ENCODE results near the gene TPK1.

DNA sequence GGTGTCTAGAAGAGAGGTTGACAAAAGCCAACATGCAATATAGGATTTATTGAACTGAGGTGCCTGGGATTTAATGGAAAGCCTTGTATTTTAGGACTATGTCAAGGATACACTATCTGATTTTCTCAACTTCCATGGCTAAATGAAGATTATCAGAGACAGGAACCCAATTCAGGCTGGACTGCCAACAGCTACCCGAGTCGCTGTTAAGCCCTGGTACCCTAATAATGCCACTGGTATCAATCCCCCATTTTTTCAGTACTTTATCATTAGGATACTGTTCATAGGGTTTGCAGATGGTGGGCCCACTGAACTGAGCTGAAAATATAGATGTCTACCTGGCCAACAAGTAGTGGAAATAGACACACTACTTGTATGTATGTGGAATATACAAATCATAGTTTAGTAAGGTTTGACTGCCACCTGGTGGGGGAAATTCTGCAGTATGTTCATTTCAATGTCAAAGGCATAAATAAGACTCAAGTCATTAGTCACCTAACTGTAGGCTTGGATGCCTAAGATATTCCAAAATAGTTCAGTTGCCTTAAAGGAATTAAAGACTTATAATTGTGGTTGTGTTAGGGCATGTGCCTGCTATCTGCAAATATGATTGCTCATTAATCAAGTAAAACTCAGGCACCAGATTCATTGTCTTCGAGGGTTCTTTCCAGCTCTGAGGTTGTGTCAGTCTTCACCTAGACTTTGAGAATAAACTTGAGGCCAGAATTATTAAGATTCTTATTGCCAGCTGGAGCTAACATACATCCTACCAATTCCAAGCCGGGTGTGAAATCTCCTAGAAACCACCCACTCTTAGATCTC, 398.3 kb downstream of the TPK1 start:
- TF ChIP-seq, protein P1, sequence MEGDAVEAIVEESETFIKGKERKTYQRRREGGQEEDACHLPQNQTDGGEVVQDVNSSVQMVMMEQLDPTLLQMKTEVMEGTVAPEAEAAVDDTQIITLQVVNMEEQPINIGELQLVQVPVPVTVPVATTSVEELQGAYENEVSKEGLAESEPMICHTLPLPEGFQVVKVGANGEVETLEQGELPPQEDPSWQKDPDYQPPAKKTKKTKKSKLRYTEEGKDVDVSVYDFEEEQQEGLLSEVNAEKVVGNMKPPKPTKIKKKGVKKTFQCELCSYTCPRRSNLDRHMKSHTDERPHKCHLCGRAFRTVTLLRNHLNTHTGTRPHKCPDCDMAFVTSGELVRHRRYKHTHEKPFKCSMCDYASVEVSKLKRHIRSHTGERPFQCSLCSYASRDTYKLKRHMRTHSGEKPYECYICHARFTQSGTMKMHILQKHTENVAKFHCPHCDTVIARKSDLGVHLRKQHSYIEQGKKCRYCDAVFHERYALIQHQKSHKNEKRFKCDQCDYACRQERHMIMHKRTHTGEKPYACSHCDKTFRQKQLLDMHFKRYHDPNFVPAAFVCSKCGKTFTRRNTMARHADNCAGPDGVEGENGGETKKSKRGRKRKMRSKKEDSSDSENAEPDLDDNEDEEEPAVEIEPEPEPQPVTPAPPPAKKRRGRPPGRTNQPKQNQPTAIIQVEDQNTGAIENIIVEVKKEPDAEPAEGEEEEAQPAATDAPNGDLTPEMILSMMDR (IDR thresholded peaks at IDR 0.05): peak; percentile 31 to 81 (median 74)
- TF ChIP-seq POLR2AphosphoS5 (IDR thresholded peaks at IDR 0.05) (no peak), POLR2A (IDR thresholded peaks at IDR 0.05) (no peak)
